ENCODE data around the gene CNFN. TPM values are rescaled to one million over a fixed set of nuclear protein-coding genes. Genes with fewer than 3 reads are reported as not detected.

The CNFN gene
- polyA plus RNA-seq, 3 donors = 2.8 to 13.5 (median 11.1) TPM

DNA sequence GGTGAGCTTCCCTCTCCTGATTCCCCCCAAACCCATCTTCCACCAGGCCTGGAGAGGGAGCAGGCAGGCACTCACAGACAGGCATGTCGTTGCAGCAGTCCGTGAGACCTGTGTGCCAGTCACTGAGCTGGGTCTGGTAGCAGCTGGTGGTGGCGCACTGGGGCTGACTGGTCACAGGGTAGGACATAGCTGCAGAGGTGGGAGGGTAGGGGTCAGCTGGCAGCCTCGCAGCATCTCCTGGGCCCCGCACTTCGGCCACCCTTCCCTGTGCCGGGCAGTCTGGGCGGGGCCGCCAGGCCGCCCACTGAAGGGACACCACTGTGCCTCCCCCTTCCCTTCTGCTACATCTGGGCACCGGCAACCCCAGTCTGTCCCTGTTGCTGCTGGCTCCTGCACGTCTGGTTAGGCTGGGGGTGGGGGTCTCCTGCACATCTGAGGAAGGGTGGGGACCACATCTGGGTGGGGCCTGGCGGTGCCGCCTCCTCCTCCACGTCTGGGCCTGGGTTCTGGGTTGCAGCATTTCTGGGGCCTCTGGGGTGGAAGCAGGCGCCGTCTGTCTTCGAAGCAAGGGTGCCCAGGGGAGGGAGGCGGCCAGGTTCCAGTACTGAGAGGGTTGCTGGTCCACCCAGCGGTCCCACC, 1.1 kb downstream of the CNFN start:
- H3K27ac ChIP-seq (ENCODE audit: low read depth, low read length) = no peak overlapping the region
- 71 to 78% (median 77%) methylated on average over 19 to 20 of the region's 20 CpGs for WGBS, 3 donors

DNA sequence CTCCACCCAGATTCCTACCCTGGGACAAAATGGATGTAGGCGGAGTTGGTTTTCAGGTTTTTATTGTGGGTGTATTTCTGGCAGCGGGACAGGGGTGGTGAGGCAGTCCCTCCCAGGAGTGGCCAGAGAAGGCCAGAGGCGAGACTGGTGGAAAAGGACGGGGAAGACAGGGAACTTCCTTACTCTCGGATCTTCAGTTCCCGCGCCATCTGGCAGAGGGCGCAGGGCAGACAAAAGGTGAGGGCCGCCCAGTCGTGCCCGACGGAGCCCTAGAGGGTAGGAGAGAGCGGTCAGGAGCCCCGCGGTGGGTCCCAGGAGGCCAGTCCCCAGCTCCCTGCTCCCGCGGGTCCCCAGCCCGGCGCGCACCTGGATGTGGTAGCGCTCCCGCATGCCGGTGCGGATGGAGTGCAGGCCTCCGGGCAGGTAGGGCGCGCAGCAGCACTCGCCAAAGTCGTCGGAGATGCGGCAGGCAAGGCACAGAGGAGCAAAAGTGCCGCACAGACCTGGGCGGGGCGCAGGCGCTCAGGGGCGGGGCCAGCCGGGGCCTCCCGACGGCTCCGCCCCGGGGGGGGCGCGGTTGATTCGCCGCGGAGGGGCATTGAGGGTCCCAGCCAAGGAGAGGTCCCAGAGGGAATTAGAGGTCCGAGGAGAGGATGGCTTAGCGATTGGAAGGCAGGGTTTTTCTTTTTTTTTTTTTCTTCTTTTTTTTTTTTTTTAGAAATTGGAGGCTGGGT, 3.0 kb downstream of the CNFN start:
- 2 to 4% (median 3%) methylated on average over 30 to 48 of the region's 48 CpGs for WGBS, 3 donors
- no peak overlapping the region for H3K27ac ChIP-seq (ENCODE audit: low read depth, low read length)

- WGBS, 3 donors = 76 to 86% (median 78%) methylated on average over 6 of the region's 6 CpGs
- no peak overlapping the region for H3K27ac ChIP-seq (ENCODE audit: low read depth, low read length)
Measured at GRCh38 chr19:42380155-42380554, 9.9 kb downstream of the CNFN start.

- no peak overlapping the region for H3K27ac ChIP-seq (ENCODE audit: low read depth, low read length)
- WGBS, 3 donors = 70 to 75% (median 73%) methylated on average over 17 of the region's 17 CpGs
Measured at GRCh38 chr19:42378225-42379215, 11.6 kb downstream of the CNFN start.

DNA sequence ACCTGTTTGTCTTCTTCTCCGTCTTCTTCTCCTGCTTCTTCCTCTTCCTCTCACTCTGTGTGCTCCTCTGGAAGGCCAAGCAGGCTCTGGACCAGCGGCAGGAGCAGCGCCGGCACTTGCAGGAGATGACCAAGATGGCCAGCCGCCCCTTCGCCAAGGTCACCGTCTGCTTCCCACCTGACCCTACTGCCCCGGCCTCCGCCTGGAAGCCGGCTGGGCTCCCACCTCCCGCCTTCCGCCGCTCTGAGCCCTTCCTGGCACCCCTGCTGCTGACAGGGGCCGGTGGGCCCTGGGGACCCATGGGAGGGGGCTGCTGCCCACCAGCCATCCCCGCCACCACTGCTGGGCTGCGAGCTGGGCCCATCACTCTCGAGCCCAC, 13.9 kb downstream of the CNFN start:
- 96 to 97% (median 96%) methylated on average over 16 to 17 of the region's 17 CpGs for WGBS, 3 donors
- H3K27ac ChIP-seq (ENCODE audit: low read depth, low read length) = no peak overlapping the region

- whole genome bisulfite sequencing, 3 donors = 93 to 95% (median 94%) methylated on average over 47 to 54 of the region's 54 CpGs
- H3K27ac ChIP-seq (ENCODE audit: low read depth, low read length) = no peak overlapping the region
Measured at GRCh38 chr19:42375415-42376176, 14.5 kb downstream of the CNFN start.

DNA sequence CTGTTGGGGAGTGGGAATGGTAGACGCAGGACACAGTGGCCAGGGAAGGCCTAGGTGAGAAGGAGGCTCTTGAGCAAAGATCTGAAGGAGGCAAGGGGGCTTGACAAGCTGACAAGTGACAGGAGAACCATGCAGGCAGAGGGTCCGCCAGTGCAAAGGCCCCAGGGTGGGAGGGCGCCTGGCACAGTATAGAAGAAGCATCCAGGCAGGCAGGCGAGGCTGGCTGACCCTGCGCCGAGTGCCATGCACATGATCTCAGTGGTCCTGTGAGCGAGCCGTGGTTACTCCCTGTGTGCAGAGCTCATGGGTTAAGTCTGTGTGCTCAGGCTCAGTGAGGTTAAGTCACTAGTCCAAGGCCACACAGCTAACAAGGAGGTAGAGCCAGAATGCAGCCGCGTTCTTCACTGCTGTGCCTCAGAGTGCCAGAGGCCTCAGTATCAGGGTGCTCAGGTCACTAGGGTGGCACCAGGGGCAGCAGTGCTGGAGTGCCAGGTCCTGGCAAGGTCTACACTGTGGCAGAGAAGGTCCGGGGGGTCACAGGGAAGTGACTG, 15.2 kb downstream of the CNFN start:
- 91 to 97% (median 92%) methylated on average over 9 to 11 of the region's 11 CpGs for WGBS, 3 donors

GRCh38 chr19:42370626-42371175, 19.4 kb downstream of the CNFN start:
- WGBS, 3 donors = 65 to 79% (median 74%) methylated on average over 9 to 12 of the region's 12 CpGs
- H3K27ac ChIP-seq (ENCODE audit: low read depth, low read length) = no peak overlapping the region

More for the DNA sequence above, 15.2 kb downstream of the CNFN start:
- no peak overlapping the region for H3K27ac ChIP-seq (ENCODE audit: low read depth, low read length)

- WGBS, 3 donors = 75 to 86% (median 81%) methylated on average over 9 of the region's 9 CpGs
- no peak overlapping the region for H3K27ac ChIP-seq (ENCODE audit: low read depth, low read length)
Measured at GRCh38 chr19:42370068-42370520, 20.0 kb downstream of the CNFN start.

- WGBS, 3 donors = 93 to 95% (median 93%) methylated on average over 27 of the region's 27 CpGs
Measured at GRCh38 chr19:42369433-42370067, 20.5 kb downstream of the CNFN start.

DNA sequence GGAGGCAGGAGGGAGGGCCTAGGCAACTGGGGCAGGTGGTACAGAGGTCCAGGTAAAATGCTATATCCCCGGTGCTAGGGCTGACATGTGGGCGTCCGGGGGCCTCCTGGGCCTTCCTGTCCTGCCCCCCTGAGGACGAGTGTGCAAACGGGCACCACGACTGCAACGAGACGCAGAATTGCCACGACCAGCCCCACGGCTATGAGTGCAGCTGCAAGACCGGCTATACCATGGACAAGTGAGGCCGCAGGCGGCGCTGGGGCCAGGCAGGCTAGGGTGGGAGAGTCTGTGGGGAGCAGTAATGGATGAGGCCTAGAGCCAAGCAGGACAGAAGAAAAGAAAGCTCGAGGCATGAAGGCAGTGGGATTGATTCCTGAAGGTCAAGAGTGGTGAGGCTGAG, 21.3 kb downstream of the CNFN start:
- 90 to 94% (median 92%) methylated on average over 15 of the region's 15 CpGs for WGBS, 3 donors

More at GRCh38 chr19:42369433-42370067, 20.5 kb downstream of the CNFN start:
- H3K27ac ChIP-seq (ENCODE audit: low read depth, low read length) = no peak overlapping the region

GRCh38 chr19:42368360-42368759, 21.7 kb downstream of the CNFN start:
- 94 to 97% (median 95%) methylated on average over 11 of the region's 11 CpGs for WGBS, 3 donors
- no peak overlapping the region for H3K27ac ChIP-seq (ENCODE audit: low read depth, low read length)

More for the DNA sequence above, 21.3 kb downstream of the CNFN start:
- H3K27ac ChIP-seq (ENCODE audit: low read depth, low read length) = no peak overlapping the region

GRCh38 chr19:42367929-42368328, 22.2 kb downstream of the CNFN start:
- no peak overlapping the region for H3K27ac ChIP-seq (ENCODE audit: low read depth, low read length)
- WGBS, 3 donors = 93 to 98% (median 94%) methylated on average over 4 of the region's 4 CpGs

- no peak overlapping the region for H3K27ac ChIP-seq (ENCODE audit: low read depth, low read length)
- 76 to 79% (median 78%) methylated on average over 1 of the region's 1 CpG for WGBS, 3 donors
Measured at GRCh38 chr19:42366673-42367072, 23.4 kb downstream of the CNFN start.

DNA sequence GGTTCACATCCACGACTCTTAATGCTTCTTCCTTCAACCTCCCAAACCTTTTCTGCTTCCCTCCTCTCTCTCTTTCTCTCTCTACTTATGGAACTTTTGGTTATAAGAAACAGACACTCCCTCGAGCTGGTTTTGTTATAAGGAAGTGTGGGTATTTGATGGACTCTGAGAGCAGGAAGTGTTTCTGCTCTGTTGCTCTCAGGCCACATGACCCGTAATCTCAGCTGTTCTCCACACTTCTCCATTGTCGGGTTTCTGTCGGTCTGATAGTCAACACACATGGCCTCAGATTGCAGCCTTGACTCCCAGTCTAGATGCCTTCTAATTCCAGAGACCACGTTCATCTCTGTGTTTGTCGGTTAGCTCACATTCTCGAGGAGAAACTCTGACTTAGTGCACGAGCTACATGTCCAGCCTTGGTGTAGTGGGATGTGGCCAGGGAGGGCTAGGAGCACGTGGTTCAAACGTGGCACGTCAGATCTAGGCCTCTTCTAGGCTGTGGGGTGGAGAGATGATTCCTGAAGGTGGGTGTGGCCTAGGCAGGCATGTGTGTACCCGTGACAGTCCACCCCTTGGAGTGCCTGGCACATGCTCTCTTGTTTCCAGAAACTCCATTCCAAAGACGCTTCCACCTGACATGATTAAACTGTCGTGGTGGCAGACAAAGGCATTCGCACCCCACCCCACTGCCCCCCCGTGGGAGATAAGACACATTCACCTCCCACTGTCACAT, 26.3 kb downstream of the CNFN start:
- H3K27ac ChIP-seq (ENCODE audit: low read depth, low read length) = no peak overlapping the region
- WGBS, 3 donors = 85 to 90% (median 88%) methylated on average over 17 of the region's 17 CpGs

DNA sequence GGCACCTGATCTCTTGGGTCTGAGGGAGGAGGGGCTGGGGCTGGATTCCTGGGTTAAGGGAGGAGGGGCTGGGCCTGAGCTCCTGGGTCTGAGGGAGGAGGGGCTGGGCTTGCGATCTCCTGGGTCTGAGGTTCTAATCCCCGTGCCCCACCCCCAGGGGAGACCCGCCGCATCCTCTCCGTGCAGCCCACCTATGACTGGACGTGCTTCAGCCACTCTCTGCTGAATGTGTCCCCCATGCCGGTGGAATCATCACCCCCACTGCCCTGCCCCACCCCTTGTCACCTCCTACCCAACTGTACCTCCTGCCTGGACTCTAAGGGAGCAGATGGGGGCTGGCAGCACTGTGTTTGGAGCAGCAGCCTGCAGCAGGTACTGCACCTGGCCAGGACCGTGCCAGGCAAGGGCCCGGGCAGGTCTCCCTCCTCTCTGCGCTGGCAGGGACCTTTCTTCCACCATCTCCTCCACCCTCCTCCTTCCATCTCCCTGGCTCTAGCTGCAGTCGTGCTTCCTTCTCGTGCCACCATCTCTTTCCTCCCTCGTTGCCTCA, 27.1 kb downstream of the CNFN start:
- no peak overlapping the region for H3K27ac ChIP-seq (ENCODE audit: low read depth, low read length)
- 93 to 97% (median 95%) methylated on average over 12 to 13 of the region's 13 CpGs for WGBS, 3 donors

All from adipose tissue (tissue), 3 donors.